Brain microvascular endothelial cell (primary cell): ENCODE measurements around the gene CLEC16A.

ENCODE experiments used
- DNase-seq: peaks from one replicate; pipeline ENCODE4 v3.0.0-alpha.2; 2020
- H3K27ac ChIP-seq: fragments of 250-450 bp; sonication (Bioruptor Pico); 2 replicates; pipeline ENCODE4 v1.5.1; 2020; ENCODE audit warnings: mild to moderate bottlenecking, moderate library complexity
- H3K27me3 ChIP-seq: fragments of 250-450 bp; sonication (Bioruptor Pico); replicated peaks from 2 replicates; pipeline ENCODE4 v1.5.1; 2020; ENCODE audit warnings: mild to moderate bottlenecking
- H3K36me3 ChIP-seq: fragments of 250-450 bp; sonication (Bioruptor Pico); replicated peaks from 2 replicates; pipeline ENCODE4 v1.5.1; 2020; ENCODE audit warnings: mild to moderate bottlenecking
- H3K4me3 ChIP-seq: 2 replicates; pipeline ENCODE4 v1.5.1; 2011; ENCODE audit warnings: low read depth, mild to moderate bottlenecking, control low read depth, low read length, moderate library complexity
- in situ Hi-C: cut with HindIII; loops from 2 replicates; pipeline ENCODE4 v1.10.0; 2017; ENCODE audit warnings: low sequenced_read_pairs, low pct_ligation_motif_present
- TF ChIP-seq, protein P1 (sequence below): IDR thresholded peaks from 2 replicates; pipeline ENCODE4 v1.5.1; 2011; ENCODE audit warnings: low read depth, mild to moderate bottlenecking, moderate library complexity, low read length, control low read depth, inconsistent platforms; ENCODE audit errors: missing control alignments

The CLEC16A gene

GRCh38 chr16:11049396-11050059 lies 105.2 kb downstream of the CLEC16A start:
- Histone ChIP-seq H3K36me3 (peaks cover 9% of the 10 kb centered on the region), H3K4me3 (no peak overlapping the region), H3K27ac (no peak overlapping the region), H3K27me3 (no peaks in the 10 kb centered on the region)
- TF ChIP-seq, protein P1, sequence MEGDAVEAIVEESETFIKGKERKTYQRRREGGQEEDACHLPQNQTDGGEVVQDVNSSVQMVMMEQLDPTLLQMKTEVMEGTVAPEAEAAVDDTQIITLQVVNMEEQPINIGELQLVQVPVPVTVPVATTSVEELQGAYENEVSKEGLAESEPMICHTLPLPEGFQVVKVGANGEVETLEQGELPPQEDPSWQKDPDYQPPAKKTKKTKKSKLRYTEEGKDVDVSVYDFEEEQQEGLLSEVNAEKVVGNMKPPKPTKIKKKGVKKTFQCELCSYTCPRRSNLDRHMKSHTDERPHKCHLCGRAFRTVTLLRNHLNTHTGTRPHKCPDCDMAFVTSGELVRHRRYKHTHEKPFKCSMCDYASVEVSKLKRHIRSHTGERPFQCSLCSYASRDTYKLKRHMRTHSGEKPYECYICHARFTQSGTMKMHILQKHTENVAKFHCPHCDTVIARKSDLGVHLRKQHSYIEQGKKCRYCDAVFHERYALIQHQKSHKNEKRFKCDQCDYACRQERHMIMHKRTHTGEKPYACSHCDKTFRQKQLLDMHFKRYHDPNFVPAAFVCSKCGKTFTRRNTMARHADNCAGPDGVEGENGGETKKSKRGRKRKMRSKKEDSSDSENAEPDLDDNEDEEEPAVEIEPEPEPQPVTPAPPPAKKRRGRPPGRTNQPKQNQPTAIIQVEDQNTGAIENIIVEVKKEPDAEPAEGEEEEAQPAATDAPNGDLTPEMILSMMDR: no peak
- no peak for DNase-seq
- in situ Hi-C loops: no loop called here

DNA sequence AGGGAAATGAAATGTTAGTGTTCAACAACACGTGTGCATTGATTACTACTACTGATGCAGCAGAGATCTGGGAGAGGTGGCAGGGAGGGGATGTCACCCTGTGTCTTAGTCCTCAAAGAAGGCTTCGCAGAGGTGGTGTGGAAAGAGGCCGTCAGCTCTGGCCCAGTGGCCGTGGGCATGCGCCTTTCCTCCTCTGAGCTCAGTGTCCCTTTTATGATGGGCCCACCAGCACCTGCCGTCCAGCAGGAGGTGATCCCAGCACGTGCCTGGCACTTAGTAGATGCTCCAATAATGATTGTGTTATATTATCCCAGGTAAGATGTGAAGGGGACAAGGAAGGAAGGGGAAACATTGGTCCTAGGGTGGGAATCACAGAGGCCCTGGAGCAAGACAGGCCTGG lies 106.2 kb downstream of the CLEC16A start:
- no peak for DNase-seq
- Histone ChIP-seq H3K36me3 (peaks cover 9% of the 10 kb centered on the region), H3K4me3 (no peak overlapping the region), H3K27me3 (no peaks in the 10 kb centered on the region), H3K27ac (no peak overlapping the region)
- TF ChIP-seq, protein P1: no peak
- in situ Hi-C loops: no loop called here

DNA sequence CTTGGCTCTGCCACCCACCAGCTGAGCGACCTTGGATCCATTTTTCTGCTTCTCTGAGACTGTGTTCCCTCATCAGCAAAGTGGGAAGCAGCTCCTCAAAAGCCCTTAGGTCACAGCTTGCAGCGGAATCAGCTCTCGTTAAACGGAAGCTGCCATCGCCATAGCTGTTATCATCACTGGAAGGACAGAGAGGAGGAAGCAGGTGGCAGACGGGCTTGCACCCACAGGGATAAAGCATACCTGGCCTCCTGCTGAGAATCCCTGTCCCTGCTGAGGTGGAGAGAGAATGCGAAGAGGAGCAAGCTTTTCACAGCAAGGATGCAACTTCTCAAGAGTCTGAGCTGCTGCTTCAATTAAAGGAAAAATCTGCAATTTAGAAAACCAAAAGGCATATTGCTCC lies 106.6 kb downstream of the CLEC16A start:
- no peak overlapping the region for H3K27ac ChIP-seq
- in situ Hi-C loops: no loop called here
- H3K4me3 ChIP-seq: no peak overlapping the region
- H3K27me3 ChIP-seq: no peaks in the 10 kb centered on the region
- DNase-seq: no peak
- TF ChIP-seq, protein P1: no peak
- peaks cover 9% of the 10 kb centered on the region for H3K36me3 ChIP-seq

GRCh38 chr16:11051430-11051829 lies 107.1 kb downstream of the CLEC16A start:
- no peak overlapping the region for H3K4me3 ChIP-seq
- H3K27me3 ChIP-seq: no peaks in the 10 kb centered on the region
- in situ Hi-C loops: no loop called here
- H3K36me3 ChIP-seq: peaks cover 9% of the 10 kb centered on the region
- H3K27ac ChIP-seq: no peak overlapping the region
- TF ChIP-seq, protein P1: no peak
- DNase-seq: no peak

- Histone ChIP-seq H3K4me3 (no peak overlapping the region), H3K27me3 (no peaks in the 10 kb centered on the region), H3K36me3 (peaks cover 9% of the 10 kb centered on the region), H3K27ac (no peak overlapping the region)
- in situ Hi-C loops: no loop called here
- TF ChIP-seq, protein P1: no peak
- no peak for DNase-seq
Measured at GRCh38 chr16:11051879-11052808, 107.8 kb downstream of the CLEC16A start.
